Kidney (tissue), 14 donors: ENCODE measurements around the gene ECT2L. TPM values are rescaled to one million over a fixed set of nuclear protein-coding genes. Genes with fewer than 3 reads are reported as not detected.

ENCODE experiments used
- DNase-seq, 5 donors: peaks; one replicate each; pipeline ENCODE4 v3.0.0-alpha.2; 2013 to 2020
- FAIRE-seq: peaks from 2 replicates; lab custom pipeline; 2012; peaks lifted over from hg19 to GRCh38; lab: Jason Lieb, UNC
- H3K27ac ChIP-seq, 2 donors: one replicate each; pipeline ENCODE4 v1.7.0; 2013; ENCODE audit warnings: low read depth in 2 of 2, low read length in 2 of 2, inconsistent platforms in 1 of 2
- H3K27me3 ChIP-seq: one replicate; pipeline ENCODE4 v1.7.1; 2013; ENCODE audit warnings: low read length, inconsistent platforms; ENCODE audit not compliant: control insufficient read depth, insufficient read depth
- H3K36me3 ChIP-seq, 3 donors: one replicate each; pipeline versions ENCODE4 v1.7.0 to v1.7.1; 2013; ENCODE audit warnings: low read length in 3 of 3, control low read depth in 1 of 3, inconsistent platforms in 1 of 3; ENCODE audit not compliant: insufficient read depth in 3 of 3, control insufficient read depth in 2 of 3
- H3K4me1 ChIP-seq, 3 donors: one replicate each; pipeline versions ENCODE4 v1.7.0 to v1.7.1; 2013; ENCODE audit warnings: low read length in 3 of 3, inconsistent platforms in 1 of 3, low read depth in 1 of 3; ENCODE audit not compliant: control insufficient read depth in 2 of 3, insufficient read depth in 2 of 3
- H3K4me3 ChIP-seq, 3 donors: one replicate each; pipeline versions ENCODE4 v1.7.0 to v1.8.1; 2013; ENCODE audit warnings: low read length in 3 of 3, control low read depth in 1 of 3, inconsistent platforms in 1 of 3
- H3K9ac ChIP-seq, 3 donors: one replicate each; pipeline versions ENCODE4 v1.7.0 to v1.7.1; 2013; ENCODE audit warnings: low read length in 3 of 3, control low read depth in 1 of 3, inconsistent platforms in 1 of 3
- H3K9me3 ChIP-seq, 3 donors: one replicate each; pipeline versions ENCODE4 v1.7.0 to v1.7.1; 2013; ENCODE audit warnings: low read length in 3 of 3, control low read depth in 1 of 3, inconsistent platforms in 1 of 3; ENCODE audit not compliant: control insufficient read depth in 2 of 3, insufficient read depth in 1 of 3
- intact Hi-C: fragments of 100-400 bp; cut with DNase I; formaldehyde crosslinking; loops from one replicate; pipeline ENCODE4 v1.11.1; 2022
- polyA plus RNA-seq: library from polyadenylated mRNA; stranded (reverse); fragments of 350-450 nt; fragmentation: Illumina TruSeq; extraction: RNeasy Lipid Tissue Mini Kit (QIAGEN cat#74804); gene quantifications from one replicate; pipeline ENCODE4 v1.2.3, GENCODE V29; 2014; ENCODE audit warnings: low read depth, low replicate concordance; ENCODE audit not compliant: insufficient read depth
- total RNA-seq: library from RNA; stranded (reverse); fragmentation: NEBNext Ultra II Directional; extraction: Animal tissue kit (Norgen Biotek cat#: 25700); gene quantifications from one replicate; pipeline ENCODE4 v1.2.1, GENCODE V29; 2021
- TF ChIP-seq, protein P1 (sequence below): IDR thresholded peaks from 3 replicates; pipeline ENCODE4 v1.5.1; 2012; ENCODE audit warnings: mild to moderate bottlenecking, moderate library complexity, borderline replicate concordance; ENCODE audit not compliant: insufficient read depth; ENCODE audit errors: extremely low read depth
- donor health status: control.
- donor health status: control.
- donor health status: control.
- donor health status: control.
- donor health status: control.
- donor health status: DM: yes; HTN: yes; CAD: no.
- donor health status: Normal renal cell carcinoma (clear cell type).

ECT2L gene
- total and polyA plus RNA-seq, 2 donors from 2014 or later: 0.13 TPM; not detected in 1

- intact Hi-C loops: no loop called here
- Histone ChIP-seq H3K27ac (no peak overlapping the region), H3K27me3 (no peaks in the 10 kb centered on the region), H3K4me3 (no peak overlapping the region), H3K9ac (no peak overlapping the region), H3K4me1 (no peaks in the 10 kb centered on the region), H3K36me3 (no peaks in the 10 kb centered on the region), H3K9me3 (no peaks in the 10 kb centered on the region)
- TF ChIP-seq, protein P1, sequence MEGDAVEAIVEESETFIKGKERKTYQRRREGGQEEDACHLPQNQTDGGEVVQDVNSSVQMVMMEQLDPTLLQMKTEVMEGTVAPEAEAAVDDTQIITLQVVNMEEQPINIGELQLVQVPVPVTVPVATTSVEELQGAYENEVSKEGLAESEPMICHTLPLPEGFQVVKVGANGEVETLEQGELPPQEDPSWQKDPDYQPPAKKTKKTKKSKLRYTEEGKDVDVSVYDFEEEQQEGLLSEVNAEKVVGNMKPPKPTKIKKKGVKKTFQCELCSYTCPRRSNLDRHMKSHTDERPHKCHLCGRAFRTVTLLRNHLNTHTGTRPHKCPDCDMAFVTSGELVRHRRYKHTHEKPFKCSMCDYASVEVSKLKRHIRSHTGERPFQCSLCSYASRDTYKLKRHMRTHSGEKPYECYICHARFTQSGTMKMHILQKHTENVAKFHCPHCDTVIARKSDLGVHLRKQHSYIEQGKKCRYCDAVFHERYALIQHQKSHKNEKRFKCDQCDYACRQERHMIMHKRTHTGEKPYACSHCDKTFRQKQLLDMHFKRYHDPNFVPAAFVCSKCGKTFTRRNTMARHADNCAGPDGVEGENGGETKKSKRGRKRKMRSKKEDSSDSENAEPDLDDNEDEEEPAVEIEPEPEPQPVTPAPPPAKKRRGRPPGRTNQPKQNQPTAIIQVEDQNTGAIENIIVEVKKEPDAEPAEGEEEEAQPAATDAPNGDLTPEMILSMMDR: no peak
- FAIRE-seq (no peak), DNase-seq (no peak)
These were observed 34.4 kb downstream of the ECT2L start for GRCh38 chr6:138830248-138830647.

DNA sequence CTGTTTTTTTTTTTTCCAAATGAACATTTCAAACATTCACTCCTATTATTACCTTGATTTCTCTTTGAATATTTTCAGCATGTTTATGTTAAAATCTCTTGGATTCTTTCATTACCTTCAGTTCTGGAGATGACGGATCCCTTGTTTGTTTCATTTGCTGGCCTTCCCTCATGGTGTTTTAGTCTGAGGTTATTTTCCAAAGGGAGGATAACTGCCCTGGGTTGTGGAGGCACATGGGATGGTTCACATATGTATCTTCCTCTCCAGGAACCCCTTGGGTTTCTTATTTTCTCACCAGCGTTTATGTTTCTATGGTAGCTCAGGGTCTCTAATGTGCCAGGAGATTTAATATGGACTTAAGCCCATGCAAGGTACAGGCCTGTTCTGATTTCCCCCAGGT lies 36.3 kb downstream of the ECT2L start:
- no peaks in the 10 kb centered on the region for H3K9me3 ChIP-seq
- H3K27ac ChIP-seq: no peak overlapping the region
- intact Hi-C loops: no loop called here

GRCh38 chr6:138833816-138834539 lies 38.1 kb downstream of the ECT2L start:
- H3K27ac ChIP-seq: no peak overlapping the region
- no peaks in the 10 kb centered on the region for H3K36me3 ChIP-seq
- TF ChIP-seq, protein P1: no peak
- H3K4me3 ChIP-seq: no peak overlapping the region
- H3K9ac ChIP-seq: no peak overlapping the region
- FAIRE-seq: no peak
- peak in 3 of 5 donors; percentile 40 to 78 (median 43) for DNase-seq
- H3K4me1 ChIP-seq: no peaks in the 10 kb centered on the region
- H3K27me3 ChIP-seq: no peaks in the 10 kb centered on the region
- intact Hi-C loops: no loop called here
- no peaks in the 10 kb centered on the region for H3K9me3 ChIP-seq

More for the DNA sequence above, 36.3 kb downstream of the ECT2L start:
- Histone ChIP-seq H3K27me3 (no peaks in the 10 kb centered on the region), H3K4me1 (no peaks in the 10 kb centered on the region), H3K9ac (no peak overlapping the region), H3K4me3 (no peak overlapping the region), H3K36me3 (no peaks in the 10 kb centered on the region)
- FAIRE-seq (no peak), DNase-seq (no peak)
- TF ChIP-seq, protein P1: no peak
